ENCODE results near the gene NDUFB5.
"Not testable (repeated sequence)": the region's sequence is repeated elsewhere in the genome, so short reads cannot be mapped to it uniquely, and the experiment has no call there.

The NDUFB5 gene

GRCh38 chr3:179630753-179631451 is 26.3 kb downstream of the NDUFB5 start:
- no peak for DNase-seq (ENCODE audit: low spot score)

GRCh38 chr3:179640469-179640868 is 35.9 kb downstream of the NDUFB5 start:
- no peak for DNase-seq (ENCODE audit: low spot score)

GRCh38 chr3:179642871-179643270 is 38.3 kb downstream of the NDUFB5 start:
- no peak for DNase-seq (ENCODE audit: low spot score)

- DNase-seq (ENCODE audit: low spot score): not testable (repeated sequence)
Observed at GRCh38 chr3:179643837-179644236, 39.2 kb downstream of the NDUFB5 start.

- DNase-seq (ENCODE audit: low spot score): no peak
Observed at GRCh38 chr3:179646177-179646576, 41.6 kb downstream of the NDUFB5 start.

- DNase-seq (ENCODE audit: low spot score): no peak
Observed at GRCh38 chr3:179651687-179652446, 47.3 kb downstream of the NDUFB5 start.

GRCh38 chr3:179652447-179653095 is 48.0 kb downstream of the NDUFB5 start, which contains the start of gene USP13:
TSS of gene USP13 (plus strand) at chr3:179653040. CDS start at chr3:179653226, 186 bp downstream.
- peak; percentile 89 for DNase-seq (ENCODE audit: low spot score)

- peak; percentile 84 for DNase-seq (ENCODE audit: low spot score)
Observed at GRCh38 chr3:179653096-179653797, 48.7 kb downstream of the NDUFB5 start.

- DNase-seq (ENCODE audit: low spot score): no peak
Observed at GRCh38 chr3:179655236-179655635, 50.6 kb downstream of the NDUFB5 start.

- no peak for DNase-seq (ENCODE audit: low spot score)
Observed at GRCh38 chr3:179658606-179659005, 54.0 kb downstream of the NDUFB5 start.

- peak; percentile 19 for DNase-seq (ENCODE audit: low spot score)
Observed at GRCh38 chr3:179660872-179661271, 56.3 kb downstream of the NDUFB5 start.

GRCh38 chr3:179661777-179662176 is 57.2 kb downstream of the NDUFB5 start:
- no peak for DNase-seq (ENCODE audit: low spot score)

GRCh38 chr3:179663093-179663492 is 58.5 kb downstream of the NDUFB5 start:
- DNase-seq (ENCODE audit: low spot score): no peak

GRCh38 chr3:179666030-179666429 is 61.4 kb downstream of the NDUFB5 start:
- DNase-seq (ENCODE audit: low spot score): no peak

- DNase-seq (ENCODE audit: low spot score): peak; percentile 25
Observed at GRCh38 chr3:179666436-179667035, 61.9 kb downstream of the NDUFB5 start.

GRCh38 chr3:179668429-179668828 is 63.8 kb downstream of the NDUFB5 start:
- no peak for DNase-seq (ENCODE audit: low spot score)

GRCh38 chr3:179670311-179670710 is 65.7 kb downstream of the NDUFB5 start:
- DNase-seq (ENCODE audit: low spot score): no peak

GRCh38 chr3:179671309-179671708 is 66.7 kb downstream of the NDUFB5 start:
- no peak for DNase-seq (ENCODE audit: low spot score)

- DNase-seq (ENCODE audit: low spot score): no peak
Observed at GRCh38 chr3:179671747-179672242, 67.2 kb downstream of the NDUFB5 start.

GRCh38 chr3:179672918-179673317 is 68.3 kb downstream of the NDUFB5 start:
- DNase-seq (ENCODE audit: low spot score): no peak

- no peak for DNase-seq (ENCODE audit: low spot score)
Observed at GRCh38 chr3:179673523-179673922, 68.9 kb downstream of the NDUFB5 start.

GRCh38 chr3:179676081-179676480 is 71.5 kb downstream of the NDUFB5 start:
- no peak for DNase-seq (ENCODE audit: low spot score)
